Stimulated activated naive CD8-positive, alpha-beta T cell treated with anti-CD3 and anti-CD28 coated beads, Interleukin-15, amount 100 ng/mL, for 72 hours (primary cell): Measurements from ENCODE around the gene ZNF765.
"Not testable (repeated sequence)": the region's sequence is repeated elsewhere in the genome, so short reads cannot be mapped to it uniquely, and the experiment has no call there.

Source experiments
- ATAC-seq: fragments of 150-1000 bp; cut with Tn5 transposase; 2 replicates; pipeline ENCODE4 v1.10.0; 2021; ENCODE audit warnings: mild to moderate bottlenecking, moderate library complexity
- DNase-seq, 2 donors: peaks; one replicate each; pipeline ENCODE4 v3.0.0; 2021 to 2022
- H3K27ac Mint-ChIP-seq, 2 donors: one replicate each; pipeline ENCODE4 v1.8.0; 2022; ENCODE audit warnings: mild to moderate bottlenecking in 2 of 2, mixed read lengths in 2 of 2, moderate library complexity in 2 of 2
- H3K27me3 Mint-ChIP-seq: one replicate; pipeline ENCODE4 v1.8.0; 2022; ENCODE audit warnings: mixed read lengths
- H3K4me1 Mint-ChIP-seq: one replicate; pipeline ENCODE4 v1.8.0; 2022; ENCODE audit warnings: mild to moderate bottlenecking, mixed read lengths
- H3K4me3 Mint-ChIP-seq, 2 donors: one replicate each; pipeline ENCODE4 v1.8.0; 2022; ENCODE audit warnings: mild to moderate bottlenecking in 2 of 2, mixed read lengths in 2 of 2, moderate library complexity in 1 of 2
- H3K9me3 Mint-ChIP-seq, 2 donors: one replicate each; pipeline ENCODE4 v1.8.0; 2022; ENCODE audit warnings: mixed read lengths in 2 of 2

The ZNF765 gene

DNA sequence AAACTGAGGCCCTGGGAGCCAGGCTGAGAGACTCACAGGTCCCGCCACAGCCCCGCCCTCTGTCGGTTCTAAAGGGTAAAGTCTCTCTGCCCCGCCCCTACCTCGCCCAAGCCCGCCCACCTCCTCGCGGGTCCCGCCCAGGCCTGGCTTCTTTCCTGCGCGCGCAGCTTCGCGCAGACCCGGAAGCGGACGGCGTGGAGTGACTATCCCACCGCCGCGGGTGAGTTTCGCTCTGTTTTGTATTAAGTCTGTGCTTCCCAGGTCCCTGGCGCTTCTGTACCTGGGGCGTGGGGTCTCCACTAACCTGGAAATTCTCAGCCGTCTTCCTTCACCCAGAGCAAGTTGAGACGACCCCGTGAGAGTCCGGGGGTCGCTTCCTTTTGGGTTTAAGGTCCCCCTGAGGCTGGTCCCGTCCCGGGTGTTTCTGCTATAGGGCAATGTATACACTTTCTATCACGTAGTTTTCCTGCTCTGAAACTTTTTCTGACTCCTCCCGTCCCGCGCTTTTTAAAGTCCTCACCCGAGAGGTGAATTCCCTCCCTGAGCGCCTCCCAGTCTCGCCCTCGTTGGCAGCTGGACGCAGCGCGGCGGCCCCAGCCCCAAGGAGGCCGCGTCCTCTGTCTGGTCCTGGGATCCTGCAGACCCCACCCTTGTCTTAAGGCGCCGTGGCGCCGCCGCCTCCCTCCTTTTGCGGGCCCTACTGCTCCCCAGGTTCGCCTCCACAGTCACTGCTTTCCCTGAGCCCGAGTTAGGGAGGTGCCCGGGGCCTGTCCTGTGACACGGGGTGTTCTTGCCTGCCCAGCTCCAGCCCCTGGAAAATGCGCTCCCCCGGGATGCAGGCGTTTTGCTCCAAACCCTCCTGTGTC, at the start of gene ZNF765:
Gene ZNF765, plus strand, starts transcription at position 176 of the 866 bp plus-strand sequence. CDS start 2,867 bp downstream, outside the sequence.
- DNase-seq: peak; percentile 95 to 96
- ATAC-seq: peak; percentile 99
- Mint-ChIP-seq H3K27me3 (no peaks in the 10 kb centered on the region), H3K9me3 (peaks cover 7 to 17% of the 10 kb centered on the region in 2 donors), H3K27ac (peak within 1 kb of the TSS; percentile 93 to 96), H3K4me3 (peak within 1 kb of the TSS; percentile 95), H3K4me1 (peaks cover 30% of the 10 kb centered on the region)

GRCh38 chr19:53355739-53356138, 39.2 kb upstream of the ZNF765 start:
- H3K27ac Mint-ChIP-seq: no peak overlapping the region
- ATAC-seq (no peak), DNase-seq (no peak)
- no peak overlapping the region for H3K4me3 Mint-ChIP-seq
- H3K9me3 Mint-ChIP-seq: peaks cover 42 to 70% of the 10 kb centered on the region in 2 donors
- H3K4me1 Mint-ChIP-seq: peaks cover 7% of the 10 kb centered on the region
- H3K27me3 Mint-ChIP-seq: no peaks in the 10 kb centered on the region

DNA sequence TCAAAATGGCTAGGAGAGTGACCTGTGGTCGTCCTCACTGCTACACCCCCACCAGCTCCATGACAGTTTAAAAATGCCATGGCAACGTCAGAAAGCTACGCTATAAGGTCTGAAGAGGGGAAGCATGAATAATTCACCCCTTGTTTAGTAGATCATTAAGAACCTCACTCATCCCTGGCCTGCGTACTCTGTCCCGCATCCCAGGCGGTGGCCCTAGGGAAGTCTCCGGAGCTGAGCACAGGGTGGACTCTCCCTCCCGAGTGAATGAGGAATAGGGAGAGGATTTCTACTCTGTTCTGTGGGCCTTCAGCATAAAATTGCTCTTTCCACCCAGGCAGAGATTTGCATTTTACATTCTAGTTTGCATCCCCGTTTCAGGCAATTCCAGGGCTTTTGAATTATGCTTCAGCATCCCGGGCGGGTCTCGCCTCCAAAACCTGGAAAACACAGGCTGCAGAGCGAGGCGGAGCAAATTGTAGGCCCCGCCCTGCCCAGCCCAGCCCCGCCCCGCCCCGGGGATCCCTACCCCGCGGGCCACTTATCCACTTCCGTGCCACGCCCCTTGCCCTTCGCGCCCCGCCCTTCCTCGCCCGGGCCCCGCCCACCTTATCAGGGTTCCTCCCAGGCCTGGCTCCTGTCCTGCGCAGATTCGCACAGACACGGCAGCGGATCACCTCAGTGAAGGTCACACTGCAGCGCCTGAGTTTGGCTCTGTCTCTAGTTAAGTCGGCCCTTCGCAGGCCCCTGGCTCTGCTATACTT, 36.9 kb upstream of the ZNF765 start:
- ATAC-seq (no peak), DNase-seq (no peak)
- Mint-ChIP-seq H3K4me1 (peaks cover 7% of the 10 kb centered on the region), H3K27me3 (no peaks in the 10 kb centered on the region), H3K27ac (no peak overlapping the region), H3K4me3 (no peak overlapping the region), H3K9me3 (peaks cover 27 to 47% of the 10 kb centered on the region in 2 donors)

- not testable (repeated sequence) for H3K4me1 Mint-ChIP-seq, H3K27me3 Mint-ChIP-seq, ATAC-seq, DNase-seq, H3K4me3 Mint-ChIP-seq
- H3K9me3 Mint-ChIP-seq: peaks cover 22 to 37% of the 10 kb centered on the region in 2 donors
- peak overlapping the region in 1 of 2 donors; percentile 19 for H3K27ac Mint-ChIP-seq
These were observed 34.9 kb upstream of the ZNF765 start for GRCh38 chr19:53360056-53360455.

DNA sequence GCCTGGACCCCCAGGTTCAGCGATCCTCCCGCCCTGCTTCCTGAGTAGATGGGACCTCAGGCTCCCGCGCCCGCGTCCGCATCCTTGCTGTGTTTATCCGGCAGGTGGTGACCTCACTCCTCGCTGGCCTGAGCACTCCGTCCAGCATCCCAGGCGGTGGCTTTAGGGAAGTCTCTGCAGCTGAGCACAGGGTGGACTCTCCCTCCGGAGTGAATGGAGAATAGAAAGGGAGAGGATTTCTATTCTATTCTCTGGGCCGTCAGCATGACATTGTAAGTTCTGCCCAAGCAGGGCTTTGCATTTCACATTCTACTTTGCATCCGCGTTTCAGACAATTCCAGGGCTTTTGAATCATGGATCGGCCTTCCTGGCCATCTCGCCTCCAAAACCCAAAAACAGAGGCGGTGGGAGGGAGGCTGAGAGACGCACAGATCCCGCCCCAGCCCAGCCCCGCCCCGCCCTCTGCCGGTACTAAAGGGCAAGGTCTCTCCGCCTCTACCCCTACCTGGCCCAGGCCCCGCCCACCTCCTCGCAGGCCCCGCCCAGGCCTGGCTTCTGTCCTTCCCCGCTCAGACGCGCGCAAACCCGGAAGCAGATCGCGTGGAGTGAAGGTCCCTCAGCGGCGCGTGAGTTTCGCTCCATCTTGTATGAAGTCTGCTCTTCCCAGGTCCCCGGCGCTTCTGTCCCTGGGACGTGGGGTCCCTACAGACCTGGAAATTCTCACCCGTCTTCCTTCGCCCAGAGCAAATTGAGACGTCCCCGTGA, 29.6 kb upstream of the ZNF765 start, which contains the start of gene ZNF525:
Gene ZNF525, plus strand, starts transcription at position 572 of the 765 bp plus-strand sequence. CDS start 6,577 bp downstream, outside the sequence.
- Mint-ChIP-seq H3K4me3 (peak within 1 kb of the TSS; percentile 90 to 91), H3K27me3 (no peaks in the 10 kb centered on the region), H3K27ac (peak within 1 kb of the TSS; percentile 88 to 95), H3K9me3 (peaks cover 2 to 15% of the 10 kb centered on the region in 2 donors), H3K4me1 (peaks cover 22% of the 10 kb centered on the region)
- peak; percentile 100 for ATAC-seq
- peak; percentile 96 for DNase-seq

DNA sequence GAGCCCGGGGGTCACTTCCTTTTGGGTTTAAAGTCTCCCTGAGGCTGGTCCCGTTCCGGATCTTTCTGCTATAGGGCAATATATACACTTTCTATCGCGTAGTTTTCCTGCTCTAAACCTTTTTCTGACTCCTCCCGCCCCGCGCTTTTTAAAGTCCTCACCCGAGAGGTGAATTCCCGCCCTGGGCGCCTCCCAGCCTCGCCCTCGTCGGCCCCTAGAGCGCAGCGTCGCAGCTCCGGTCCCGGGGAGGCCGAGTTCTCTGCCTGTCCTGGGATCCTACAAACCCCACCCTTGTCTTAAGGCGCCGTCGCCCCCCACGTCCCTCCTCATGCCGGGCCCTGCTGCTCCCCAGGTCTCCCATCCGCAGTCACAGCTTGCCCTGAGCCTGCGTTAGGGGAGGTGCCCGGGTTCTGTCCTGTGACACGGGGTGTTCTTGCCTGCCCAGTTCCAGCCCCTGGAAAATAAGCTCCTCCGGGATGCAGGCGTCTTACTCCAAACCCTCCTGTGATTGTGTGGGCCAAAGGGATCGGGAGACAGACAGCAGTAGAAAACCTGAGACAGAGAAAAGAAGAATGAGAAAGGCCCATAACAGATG, 29.0 kb upstream of the ZNF765 start:
- Mint-ChIP-seq H3K9me3 (peaks cover 6 to 15% of the 10 kb centered on the region in 2 donors), H3K4me3 (peak overlapping the region; percentile 90 to 91), H3K27me3 (no peaks in the 10 kb centered on the region), H3K4me1 (peaks cover 22% of the 10 kb centered on the region), H3K27ac (peak overlapping the region; percentile 88 to 95)
- ATAC-seq (peak; percentile 74), DNase-seq (no peak)

DNA sequence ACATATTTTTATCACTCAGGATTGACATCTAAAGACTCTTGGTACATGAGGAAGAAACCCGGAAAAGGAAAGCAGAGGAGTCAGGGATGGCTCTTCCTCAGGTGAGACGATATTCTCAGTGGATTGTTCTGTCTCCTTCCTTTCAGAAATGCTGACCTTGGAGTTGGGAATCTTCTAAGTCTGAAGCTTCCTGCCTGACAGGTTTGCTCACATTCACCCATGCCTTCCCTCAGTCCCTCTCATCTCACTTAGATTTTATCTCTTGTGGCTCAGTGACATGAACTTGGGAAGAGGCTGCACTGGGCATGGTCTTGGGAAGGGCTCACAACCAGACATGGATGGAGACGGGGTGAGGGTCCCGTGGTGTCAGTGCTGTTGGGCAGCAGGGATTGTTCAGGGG, 22.8 kb upstream of the ZNF765 start:
- DNase-seq: no peak
- peaks cover 13 to 36% of the 10 kb centered on the region in 2 donors for H3K9me3 Mint-ChIP-seq
- H3K4me1 Mint-ChIP-seq: peaks cover 11% of the 10 kb centered on the region
- H3K27ac Mint-ChIP-seq: no peak overlapping the region
- H3K4me3 Mint-ChIP-seq: no peak overlapping the region
- no peaks in the 10 kb centered on the region for H3K27me3 Mint-ChIP-seq
- no peak for ATAC-seq

- Mint-ChIP-seq H3K4me3 (no peak overlapping the region), H3K9me3 (peaks cover 4 to 36% of the 10 kb centered on the region in 2 donors), H3K4me1 (no peaks in the 10 kb centered on the region), H3K27me3 (no peaks in the 10 kb centered on the region), H3K27ac (no peak overlapping the region)
- ATAC-seq (no peak), DNase-seq (no peak)
These were observed 20.7 kb upstream of the ZNF765 start for GRCh38 chr19:53374288-53374687.

GRCh38 chr19:53374743-53375142, 20.2 kb upstream of the ZNF765 start:
- Mint-ChIP-seq H3K27ac (no peak overlapping the region), H3K4me3 (no peak overlapping the region), H3K4me1 (no peaks in the 10 kb centered on the region), H3K27me3 (no peaks in the 10 kb centered on the region), H3K9me3 (peaks cover 4 to 36% of the 10 kb centered on the region in 2 donors)
- no peak for ATAC-seq
- no peak for DNase-seq

DNA sequence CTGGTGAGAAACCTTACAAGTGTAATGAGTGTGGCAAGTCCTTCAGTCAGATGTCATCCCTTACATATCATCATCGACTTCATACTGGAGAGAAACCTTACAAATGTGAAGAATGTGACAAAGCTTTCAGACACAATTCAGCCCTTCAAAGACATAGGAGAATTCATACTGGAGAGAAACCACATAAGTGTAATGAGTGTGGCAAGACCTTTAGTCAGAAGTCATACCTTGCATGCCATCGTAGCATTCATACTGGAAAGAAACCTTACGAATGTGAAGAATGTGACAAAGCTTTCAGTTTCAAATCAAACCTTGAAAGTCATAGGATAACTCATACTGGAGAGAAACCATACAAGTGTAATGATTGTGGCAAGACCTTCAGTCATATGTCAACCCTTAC, 13.6 kb upstream of the ZNF765 start:
- DNase-seq (no peak), ATAC-seq (no peak)
- H3K4me1 Mint-ChIP-seq: no peaks in the 10 kb centered on the region
- H3K9me3 Mint-ChIP-seq: peaks cover 47 to 60% of the 10 kb centered on the region in 2 donors
- H3K27me3 Mint-ChIP-seq: no peaks in the 10 kb centered on the region
- H3K4me3 Mint-ChIP-seq: no peak overlapping the region
- H3K27ac Mint-ChIP-seq: no peak overlapping the region

DNA sequence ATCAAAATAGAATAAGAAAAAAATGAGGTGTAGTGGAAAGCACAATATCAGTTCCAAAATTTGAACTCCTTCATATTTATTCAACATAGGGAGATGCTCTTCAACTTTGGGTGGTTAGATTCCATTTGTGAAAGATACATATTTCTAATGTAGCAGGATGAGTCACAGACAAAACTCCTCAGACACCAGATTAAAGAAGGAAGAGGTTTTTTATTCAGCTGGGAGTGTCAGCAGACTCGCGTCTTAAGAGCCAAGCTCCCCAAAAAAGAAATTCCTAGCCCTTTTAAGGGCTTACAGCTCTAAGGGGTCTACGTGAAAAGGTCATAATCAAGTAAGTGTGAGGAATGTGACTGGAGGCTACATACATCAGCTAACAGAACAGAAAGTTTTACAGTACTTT, 6.8 kb upstream of the ZNF765 start:
- ATAC-seq (no peak), DNase-seq (no peak)
- Mint-ChIP-seq H3K4me3 (no peak overlapping the region), H3K9me3 (peaks cover 43 to 71% of the 10 kb centered on the region in 2 donors), H3K27ac (no peak overlapping the region), H3K27me3 (no peaks in the 10 kb centered on the region), H3K4me1 (no peaks in the 10 kb centered on the region)

GRCh38 chr19:53388904-53389303, 6.0 kb upstream of the ZNF765 start:
- no peak for ATAC-seq
- peaks cover 42 to 71% of the 10 kb centered on the region in 2 donors for H3K9me3 Mint-ChIP-seq
- H3K27ac Mint-ChIP-seq: no peak overlapping the region
- no peaks in the 10 kb centered on the region for H3K27me3 Mint-ChIP-seq
- H3K4me3 Mint-ChIP-seq: no peak overlapping the region
- peaks cover 3% of the 10 kb centered on the region for H3K4me1 Mint-ChIP-seq
- no peak for DNase-seq

DNA sequence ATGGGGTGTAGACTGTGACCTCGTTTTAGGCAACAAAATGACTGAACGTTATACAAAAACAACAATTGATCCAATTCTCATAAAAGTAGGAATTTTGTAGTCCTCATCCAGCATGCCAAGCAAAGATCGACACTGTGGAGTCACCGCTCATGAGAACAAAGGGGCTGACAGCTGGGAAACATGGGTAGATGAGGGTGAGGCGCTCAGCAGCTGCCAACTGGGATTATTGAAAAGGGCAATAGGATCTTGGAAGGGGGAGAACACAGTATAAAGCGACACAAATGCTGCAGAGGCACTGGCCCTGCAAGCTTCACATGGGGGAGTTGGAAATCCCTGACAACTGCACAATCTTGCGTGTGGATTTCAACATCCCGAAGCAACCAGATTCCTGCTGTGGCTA, 5.4 kb upstream of the ZNF765 start:
- H3K27me3 Mint-ChIP-seq: no peaks in the 10 kb centered on the region
- DNase-seq (no peak), ATAC-seq (no peak)
- H3K4me3 Mint-ChIP-seq: no peak overlapping the region
- H3K4me1 Mint-ChIP-seq: peaks cover 6% of the 10 kb centered on the region
- H3K9me3 Mint-ChIP-seq: peaks cover 40 to 67% of the 10 kb centered on the region in 2 donors
- H3K27ac Mint-ChIP-seq: no peak overlapping the region

DNA sequence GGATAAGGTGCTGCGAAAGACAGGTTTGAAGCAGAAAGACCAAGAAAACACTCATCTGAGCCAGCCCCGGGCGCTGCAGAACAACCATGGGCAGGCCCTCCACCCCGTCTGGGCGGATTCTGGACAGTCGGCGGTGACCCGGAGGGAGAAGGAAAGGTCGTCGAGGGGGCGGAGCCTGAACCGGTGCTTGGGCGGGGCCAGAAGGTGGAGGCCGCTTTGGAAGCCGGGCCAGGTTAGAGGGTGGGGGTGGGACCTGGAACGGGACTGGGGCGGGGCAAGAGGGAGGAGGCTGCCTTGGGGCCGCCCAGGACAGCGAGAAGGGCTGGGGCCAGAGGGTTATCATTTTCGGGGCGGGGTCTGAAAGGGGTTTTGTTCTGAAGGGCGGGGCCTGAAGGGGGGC, 5.0 kb upstream of the ZNF765 start:
- peaks cover 36 to 63% of the 10 kb centered on the region in 2 donors for H3K9me3 Mint-ChIP-seq
- no peak for ATAC-seq

DNA sequence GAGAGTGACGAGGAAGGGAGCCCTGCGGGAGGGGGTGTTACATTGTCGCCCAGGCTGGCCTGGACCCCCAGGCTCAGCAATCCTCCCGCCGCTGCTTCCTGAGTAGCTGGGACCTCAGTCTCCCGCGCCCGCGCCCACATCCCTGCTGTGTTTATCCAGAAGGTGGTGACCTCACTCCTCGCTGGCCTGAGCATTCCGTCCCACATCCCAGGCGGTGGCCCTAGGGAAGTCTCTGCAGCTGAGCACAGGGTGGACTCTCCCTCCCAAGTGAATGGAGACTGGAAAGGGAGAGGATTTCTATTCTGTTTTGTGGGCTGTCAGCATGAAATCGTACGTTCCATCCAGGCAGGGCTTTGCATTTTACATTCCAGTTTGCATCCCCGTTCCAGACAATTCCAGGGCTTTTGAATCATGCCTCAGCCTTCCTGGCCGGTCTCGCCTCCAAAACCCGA, 401 bp upstream of the ZNF765 start:
- ATAC-seq (peak; percentile 1), DNase-seq (no peak)
- Mint-ChIP-seq H3K27ac (peak overlapping the region; percentile 93 to 96), H3K27me3 (no peaks in the 10 kb centered on the region), H3K4me1 (peaks cover 30% of the 10 kb centered on the region), H3K9me3 (peaks cover 9 to 24% of the 10 kb centered on the region in 2 donors), H3K4me3 (peak overlapping the region; percentile 95)

More for the DNA sequence above, 5.0 kb upstream of the ZNF765 start:
- Mint-ChIP-seq H3K27me3 (no peaks in the 10 kb centered on the region), H3K27ac (no peak overlapping the region), H3K4me3 (no peak overlapping the region), H3K4me1 (peaks cover 10% of the 10 kb centered on the region)
- no peak for DNase-seq
